GM19025 (cell line): ENCODE data around the gene IGF2R.

Experiments used
- ATAC-seq: cut with Tn5 transposase; IDR thresholded peaks from one replicate; pipeline ENCODE4 v1.9.1; 2021; ENCODE audit warnings: mild to moderate bottlenecking, low read depth, moderate library complexity; ENCODE audit not compliant: unreplicated experiment

The IGF2R gene

DNA sequence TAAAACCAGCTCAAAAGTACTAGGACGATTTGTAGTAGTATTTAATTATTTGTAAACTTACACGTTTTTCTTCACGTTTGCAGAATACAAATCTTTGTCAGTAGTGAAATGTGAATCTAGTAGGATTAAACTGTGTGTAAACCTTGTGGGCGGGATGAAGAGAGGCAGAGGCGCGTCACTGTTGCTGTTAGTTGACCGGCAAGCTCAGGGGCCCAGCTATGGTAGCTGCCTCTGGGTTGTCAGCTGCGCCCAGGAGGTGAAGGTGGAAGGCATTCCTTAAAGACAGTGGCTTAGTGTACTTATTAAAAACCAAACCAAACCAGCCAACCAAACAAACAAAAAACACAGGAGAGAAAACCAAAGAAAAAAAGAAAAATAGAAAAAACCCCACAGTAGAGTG, 69.6 kb downstream of the IGF2R start:
- no peak for ATAC-seq

DNA sequence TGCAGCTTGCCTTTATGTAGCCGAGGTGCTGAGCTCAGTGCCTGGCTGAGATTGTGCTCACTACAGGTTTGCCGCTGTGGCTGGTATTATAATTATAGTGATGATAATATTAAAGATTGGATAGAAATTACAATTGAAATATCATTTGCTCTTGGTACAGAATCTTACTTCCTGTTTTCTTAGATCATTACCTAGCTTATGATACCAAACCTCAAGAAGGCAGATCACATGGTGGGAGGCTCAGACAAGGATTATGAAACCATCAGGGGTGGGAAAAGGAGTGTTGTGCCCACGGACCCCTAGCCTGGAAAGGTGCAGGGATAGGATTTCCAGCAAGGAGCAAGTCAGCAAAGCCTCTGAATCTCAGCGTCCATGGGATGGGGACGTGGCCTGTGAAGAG, 70.6 kb downstream of the IGF2R start:
- no peak for ATAC-seq

DNA sequence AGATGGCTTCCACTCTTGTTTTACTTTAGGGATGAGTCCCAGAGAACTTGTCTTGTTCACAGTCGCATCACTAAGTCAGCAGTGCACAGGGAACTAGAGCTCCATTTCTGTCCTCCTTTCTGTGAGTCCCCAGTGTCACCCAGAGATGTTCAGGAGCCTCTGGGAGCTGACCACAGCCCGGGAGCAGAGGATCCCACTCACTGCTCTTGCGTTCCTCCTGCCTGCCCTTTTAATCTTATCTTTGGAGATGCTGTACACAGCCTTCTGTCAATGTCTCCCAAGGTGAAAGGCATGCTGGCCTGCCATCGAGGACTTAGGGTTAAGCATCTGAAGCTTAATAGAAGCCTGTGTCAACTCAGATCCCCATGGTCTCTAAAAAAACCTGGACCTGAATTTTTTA, 71.2 kb downstream of the IGF2R start:
- no peak for ATAC-seq

GRCh38 chr6:160040527-160041264, 71.8 kb downstream of the IGF2R start:
- no peak for ATAC-seq

DNA sequence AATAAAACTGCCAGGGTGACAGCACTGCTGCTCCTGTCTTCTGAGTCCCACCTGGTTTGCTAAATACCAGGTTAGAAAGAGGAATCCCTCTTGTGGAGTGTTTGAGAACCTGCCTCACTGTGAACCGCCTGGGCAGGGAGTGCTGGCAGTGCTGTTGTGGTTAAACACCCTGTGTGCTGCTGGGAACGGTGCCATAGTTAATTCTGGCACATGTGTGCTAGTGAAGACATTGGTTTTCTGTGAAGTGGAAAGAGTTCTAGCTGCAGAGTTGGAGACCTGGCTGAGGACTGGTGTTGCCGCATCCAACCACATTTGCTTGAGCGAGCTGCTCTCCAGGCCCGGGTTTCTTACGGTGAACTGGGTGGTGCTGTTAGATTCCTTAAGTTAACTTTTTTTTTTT, 72.7 kb downstream of the IGF2R start:
- no peak for ATAC-seq

DNA sequence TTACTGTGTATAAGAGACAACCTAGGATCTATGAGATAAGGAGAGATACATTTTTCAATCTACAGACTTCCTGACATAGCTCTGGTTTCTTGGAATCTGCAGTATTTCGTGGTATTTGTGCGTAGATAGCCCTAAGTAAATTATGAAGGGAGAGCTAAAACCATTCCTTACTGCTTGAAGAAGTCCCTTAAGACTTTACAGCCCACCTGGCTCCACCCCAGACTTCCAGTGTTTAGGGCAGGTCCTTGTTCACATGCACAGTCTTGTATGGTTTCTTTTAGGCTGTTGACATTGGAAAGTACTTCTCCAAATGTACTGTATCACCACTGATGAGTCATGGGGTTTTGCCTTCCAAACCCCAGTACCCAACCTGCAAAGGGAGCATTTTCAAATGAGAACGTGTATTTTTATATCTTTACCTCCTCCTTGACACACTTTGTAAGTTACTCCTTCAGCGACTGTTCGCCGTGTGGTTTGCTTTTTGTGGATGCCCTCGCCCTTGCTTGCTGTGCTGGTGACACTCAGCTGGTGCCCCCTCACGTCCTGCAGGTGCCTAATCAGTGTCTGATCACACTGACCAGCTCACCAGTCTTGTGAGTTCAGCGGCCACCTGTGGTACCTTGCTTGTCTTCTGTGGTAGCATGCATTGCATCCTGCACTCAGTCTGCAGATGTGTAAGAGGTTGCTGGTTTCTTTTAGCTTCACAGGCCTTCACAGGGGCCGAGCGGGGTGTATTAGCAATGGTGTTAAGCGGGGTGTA, 73.3 kb downstream of the IGF2R start:
- ATAC-seq, result no peak

DNA sequence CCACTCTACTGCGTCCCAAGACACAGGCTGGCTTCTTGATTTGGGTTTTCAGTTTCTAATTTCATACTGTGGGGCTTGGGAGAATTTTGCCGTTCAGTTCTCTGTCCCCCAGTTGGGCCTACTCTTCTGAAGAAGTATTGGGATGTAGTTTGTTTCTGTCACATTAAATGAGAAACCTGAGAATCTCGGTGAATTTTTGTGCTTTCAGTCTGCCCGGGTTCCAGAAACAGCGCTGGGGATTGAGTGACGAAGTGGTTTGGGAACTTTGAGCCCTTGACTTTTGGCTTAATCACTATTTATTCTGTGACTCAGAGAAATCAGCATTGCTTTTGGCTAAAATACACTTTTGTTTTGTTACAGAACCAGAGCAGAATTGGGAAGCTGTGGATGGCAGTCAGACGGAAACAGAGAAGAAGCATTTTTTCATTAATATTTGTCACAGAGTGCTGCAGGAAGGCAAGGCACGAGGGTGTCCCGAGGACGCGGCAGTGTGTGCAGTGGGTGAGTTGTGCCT, 74.0 kb downstream of the IGF2R start:
- no peak for ATAC-seq

DNA sequence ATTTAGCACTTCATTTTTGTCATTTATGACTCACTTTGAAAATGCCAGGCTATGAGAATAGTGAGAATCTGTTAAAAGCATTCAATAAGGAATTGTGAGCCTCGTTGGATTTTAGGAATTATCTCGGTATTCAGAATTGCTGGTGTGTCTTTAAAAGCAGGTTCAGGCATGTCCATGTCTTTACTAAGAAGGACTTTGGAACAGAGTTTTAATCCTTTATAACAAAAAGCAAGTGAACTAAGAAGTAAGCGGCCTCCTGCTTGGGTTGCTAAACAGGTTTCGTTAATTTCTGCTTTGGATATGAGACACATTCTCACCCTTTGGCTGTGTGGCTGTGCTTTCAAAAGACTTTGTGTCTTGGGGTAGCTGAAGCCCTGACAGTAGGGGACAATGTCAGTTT, 74.9 kb downstream of the IGF2R start:
- ATAC-seq, result no peak

DNA sequence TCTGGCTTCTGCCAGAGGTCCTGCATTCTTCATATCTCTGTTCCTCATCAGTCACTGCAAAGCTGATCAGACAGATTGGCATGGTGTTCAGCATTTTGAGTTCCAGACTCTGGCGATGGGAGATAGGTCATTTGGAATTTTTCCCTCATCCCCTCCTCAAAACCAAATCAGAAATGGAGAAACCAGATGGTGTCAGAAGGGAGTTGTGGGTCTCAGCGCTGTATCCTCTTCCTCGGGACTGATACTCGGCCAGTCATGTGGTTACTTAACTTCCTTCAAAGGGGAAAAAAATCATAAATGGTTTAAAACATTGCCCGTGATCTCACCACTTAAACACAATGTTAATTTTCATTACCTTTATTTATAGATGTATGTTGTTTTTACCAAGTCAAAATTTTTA, 75.8 kb downstream of the IGF2R start:
- ATAC-seq, result no peak

DNA sequence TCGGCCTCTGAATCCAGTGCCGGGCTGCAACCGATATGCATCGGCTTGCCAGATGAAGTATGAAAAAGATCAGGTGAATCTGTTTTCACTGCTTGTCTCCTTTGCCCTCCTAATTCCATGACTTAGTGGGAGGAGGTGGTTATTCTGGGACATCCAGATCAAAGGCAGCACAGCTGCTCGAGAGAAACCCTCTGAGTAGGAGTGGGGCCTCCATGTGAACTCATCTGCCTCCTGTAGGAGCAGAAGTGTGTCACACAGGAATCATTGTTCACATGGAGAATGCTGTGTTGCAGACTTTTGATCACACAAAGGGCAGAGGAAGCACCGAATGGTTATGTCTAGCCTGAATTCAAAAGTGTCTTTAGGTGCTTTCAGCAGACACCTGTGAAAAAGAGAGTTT, 79.6 kb downstream of the IGF2R start:
- no peak for ATAC-seq

GRCh38 chr6:160049346-160049745, 80.5 kb downstream of the IGF2R start:
- no peak for ATAC-seq

- ATAC-seq, result no peak
Measured at GRCh38 chr6:160050022-160050421, 81.1 kb downstream of the IGF2R start.

DNA sequence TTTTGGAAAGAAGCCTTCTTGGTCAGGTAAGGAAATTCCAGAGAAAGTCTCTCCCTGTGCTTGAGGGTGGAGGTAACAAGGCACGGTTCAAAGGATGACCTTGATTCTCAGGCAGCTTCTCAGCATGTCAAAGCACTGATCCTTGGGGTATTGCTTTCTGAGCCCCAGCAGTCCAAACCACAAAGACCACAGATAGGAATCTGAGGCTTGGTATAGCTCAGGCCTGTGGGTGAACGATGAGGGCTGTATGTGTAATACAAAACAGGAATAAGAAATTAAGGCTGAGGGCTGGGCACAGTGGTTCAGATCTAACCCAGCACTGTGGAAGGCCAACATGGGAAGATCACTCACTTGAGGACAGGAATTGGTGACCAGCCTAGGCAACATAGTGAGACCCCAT, 82.5 kb downstream of the IGF2R start:
- ATAC-seq, result no peak

- no peak for ATAC-seq
Measured at GRCh38 chr6:160054271-160054670, 85.4 kb downstream of the IGF2R start.

DNA sequence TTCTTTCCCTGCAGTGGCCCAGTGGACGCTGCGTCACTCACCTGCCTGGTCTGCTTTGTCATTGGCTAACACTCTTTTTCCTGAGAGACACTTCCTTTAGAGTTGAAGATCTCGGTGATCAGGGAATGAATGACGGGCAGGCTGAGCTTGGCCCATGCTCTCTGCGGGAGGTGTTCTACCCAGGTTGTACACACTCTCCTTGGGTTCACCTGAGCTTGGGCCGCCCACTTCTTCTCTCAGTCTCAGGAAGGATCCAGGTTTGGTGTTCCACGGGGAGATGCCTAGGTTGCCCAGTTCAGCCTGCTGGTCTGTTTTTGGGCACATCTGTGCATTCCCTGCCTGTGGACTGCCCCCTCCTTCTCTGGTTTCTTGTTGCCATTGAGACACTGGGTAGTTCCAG, 86.0 kb downstream of the IGF2R start:
- ATAC-seq, result no peak

GRCh38 chr6:160055378-160055777, 86.5 kb downstream of the IGF2R start:
- no peak for ATAC-seq

- ATAC-seq, result no peak
Measured at GRCh38 chr6:160055813-160056212, 86.9 kb downstream of the IGF2R start.

DNA sequence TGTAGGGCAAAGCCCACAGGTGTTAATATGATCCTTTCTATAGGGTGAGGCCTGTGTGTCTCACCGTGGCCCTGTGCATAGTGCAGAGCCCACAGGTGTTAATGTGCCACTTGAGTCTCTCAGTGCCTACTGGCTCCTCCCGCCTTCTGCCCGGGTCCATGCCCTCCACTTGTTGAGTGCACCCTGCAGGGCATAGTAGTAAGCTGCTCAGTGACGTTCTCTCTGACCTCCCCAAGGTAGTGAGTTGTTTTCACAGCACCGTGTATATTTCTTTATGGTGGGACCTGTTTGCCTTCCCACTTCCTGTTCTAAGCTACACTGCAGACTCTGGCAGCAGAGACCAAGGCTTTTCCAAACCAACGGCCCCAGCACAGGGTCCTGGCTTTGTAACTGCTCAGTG, 88.2 kb downstream of the IGF2R start:
- no peak for ATAC-seq

GRCh38 chr6:160058603-160059215, 89.8 kb downstream of the IGF2R start:
- ATAC-seq, result no peak

DNA sequence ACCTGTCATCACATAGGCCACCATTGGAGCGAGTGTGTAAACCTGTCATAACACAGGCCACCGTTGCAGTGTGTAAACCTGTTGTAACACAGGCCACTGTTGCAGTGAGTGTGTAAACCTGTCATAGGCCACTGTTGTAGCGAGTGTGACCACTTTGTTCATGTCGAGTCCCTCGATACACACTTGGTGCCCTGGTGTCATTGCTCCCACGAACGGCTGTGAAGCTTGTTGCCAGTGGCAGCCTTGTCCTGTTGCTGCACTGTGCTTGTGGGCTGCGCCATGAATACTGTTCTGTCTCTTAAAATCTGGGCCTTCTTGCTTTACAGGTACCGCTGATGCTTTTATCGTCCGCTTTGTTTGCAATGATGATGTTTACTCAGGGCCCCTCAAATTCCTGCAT, 91.3 kb downstream of the IGF2R start:
- ATAC-seq, result no peak

DNA sequence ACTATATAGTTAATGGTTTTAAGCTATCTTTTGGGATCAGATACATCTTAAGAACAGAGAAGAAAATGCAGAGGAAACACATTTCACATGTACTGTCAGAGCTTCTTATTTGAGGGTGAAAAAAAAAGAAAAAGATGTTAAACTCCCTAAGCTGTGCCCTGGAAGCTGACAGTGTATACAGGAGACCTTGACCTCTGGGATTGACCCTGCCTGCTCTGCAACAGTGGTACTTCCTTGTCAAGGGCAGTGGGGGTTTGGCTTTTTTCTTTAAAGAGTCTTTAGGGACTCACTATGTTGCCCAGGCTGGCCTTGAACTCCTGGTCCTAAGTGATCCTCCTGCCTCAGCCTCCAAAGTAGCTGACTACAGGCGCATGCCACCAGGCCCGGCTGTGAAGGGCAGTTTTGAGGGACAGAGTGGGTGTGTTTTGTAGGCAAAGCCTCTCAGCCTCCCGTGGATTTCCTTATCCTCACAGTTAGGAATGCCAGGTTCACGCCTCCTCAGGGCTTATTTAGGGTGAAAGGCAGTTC, 92.1 kb downstream of the IGF2R start:
- ATAC-seq, result no peak
